ENCODE measurements around the gene TM4SF18. TPM values are rescaled to one million over a fixed set of nuclear protein-coding genes. Genes with fewer than 3 reads are reported as not detected.

Gene TM4SF18
- total RNA-seq, 1 experiment from 2014 or later, result 9.8 TPM

DNA sequence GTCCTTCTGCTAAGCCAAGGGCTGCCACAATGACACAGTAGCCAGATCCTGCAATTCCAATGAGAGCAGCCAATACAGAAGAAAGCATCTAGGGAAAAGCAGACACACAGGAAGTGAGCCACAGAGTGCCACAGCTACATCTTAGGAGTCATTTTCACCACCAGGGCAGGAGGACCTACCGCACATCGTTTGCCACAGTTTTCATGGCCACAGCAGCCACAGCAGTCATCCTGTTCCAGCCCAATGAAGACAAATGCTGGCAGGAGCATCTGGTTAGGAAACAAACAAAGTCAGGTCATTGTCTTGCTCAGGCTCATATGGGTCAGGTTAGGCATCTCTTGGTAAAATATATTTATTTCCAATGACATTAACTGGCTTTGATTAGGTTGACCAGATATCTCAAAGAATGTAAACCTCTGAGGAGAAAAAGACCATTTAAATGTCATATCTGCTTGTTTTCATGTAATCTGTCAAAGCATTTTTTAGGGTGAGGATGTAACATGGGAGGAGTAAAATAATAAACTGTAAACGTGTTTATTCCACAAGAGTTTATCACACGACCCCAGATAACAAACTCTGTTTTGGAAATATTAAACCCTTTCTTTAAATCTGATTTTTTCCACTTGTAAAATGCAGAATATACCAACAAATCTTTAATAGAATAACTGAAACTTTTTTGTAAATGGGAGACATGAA lies 42.2 kb upstream of the TM4SF18 start:
- H3K4me1 ChIP-seq (ENCODE audit: insufficient read depth, low read length), result no peaks in the 10 kb centered on the region; the same call in 1 of the 2 replicates
- no peak overlapping the region for H4K8ac ChIP-seq (replicated peaks; ENCODE audit: insufficient read length, low read depth, low read length)
- H3K27me3 ChIP-seq (ENCODE audit: insufficient read depth, low read length), result no peaks in the 10 kb centered on the region
- no peak overlapping the region for H3K56ac ChIP-seq (ENCODE audit: insufficient read length, low read depth, low read length)
- H2BK15ac ChIP-seq (ENCODE audit: low read depth, low read length), result no peak overlapping the region
- no peak overlapping the region for H3K23ac ChIP-seq (ENCODE audit: insufficient read length, low read depth, low read length)
- H3K9ac ChIP-seq (ENCODE audit: extremely low read depth, insufficient read length, low read length), result no peak overlapping the region
- H3K27ac ChIP-seq (ENCODE audit: insufficient read length, low read depth, low read length), result no peak overlapping the region
- H3K4me3 Mint-ChIP-seq, result no peak overlapping the region
- no peaks in the 10 kb centered on the region for H3K79me1 ChIP-seq (ENCODE audit: insufficient read depth, low read depth, low read length, poor library complexity, severe bottlenecking)
- no peak overlapping the region for H2BK120ac ChIP-seq (ENCODE audit: low read depth, low read length, poor library complexity, severe bottlenecking)
- no peak for DNase-seq
- H3K9me3 Mint-ChIP-seq, result peaks cover 14 to 16% of the 10 kb centered on the region in 2 experiments
- TF ChIP-seq, protein P1, sequence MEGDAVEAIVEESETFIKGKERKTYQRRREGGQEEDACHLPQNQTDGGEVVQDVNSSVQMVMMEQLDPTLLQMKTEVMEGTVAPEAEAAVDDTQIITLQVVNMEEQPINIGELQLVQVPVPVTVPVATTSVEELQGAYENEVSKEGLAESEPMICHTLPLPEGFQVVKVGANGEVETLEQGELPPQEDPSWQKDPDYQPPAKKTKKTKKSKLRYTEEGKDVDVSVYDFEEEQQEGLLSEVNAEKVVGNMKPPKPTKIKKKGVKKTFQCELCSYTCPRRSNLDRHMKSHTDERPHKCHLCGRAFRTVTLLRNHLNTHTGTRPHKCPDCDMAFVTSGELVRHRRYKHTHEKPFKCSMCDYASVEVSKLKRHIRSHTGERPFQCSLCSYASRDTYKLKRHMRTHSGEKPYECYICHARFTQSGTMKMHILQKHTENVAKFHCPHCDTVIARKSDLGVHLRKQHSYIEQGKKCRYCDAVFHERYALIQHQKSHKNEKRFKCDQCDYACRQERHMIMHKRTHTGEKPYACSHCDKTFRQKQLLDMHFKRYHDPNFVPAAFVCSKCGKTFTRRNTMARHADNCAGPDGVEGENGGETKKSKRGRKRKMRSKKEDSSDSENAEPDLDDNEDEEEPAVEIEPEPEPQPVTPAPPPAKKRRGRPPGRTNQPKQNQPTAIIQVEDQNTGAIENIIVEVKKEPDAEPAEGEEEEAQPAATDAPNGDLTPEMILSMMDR (conservative IDR thresholded peaks at IDR 0.05), result no peak
- no peak overlapping the region for H2AFZ ChIP-seq (ENCODE audit: low read length)
- H4K5ac ChIP-seq (ENCODE audit: insufficient read length, low read depth, low read length), result no peak overlapping the region
- H3K23me2 ChIP-seq (ENCODE audit: insufficient read length, low read depth, low read length, poor library complexity, severe bottlenecking), result no peaks in the 10 kb centered on the region
- H3K4me1 Mint-ChIP-seq, result peaks cover 40 to 43% of the 10 kb centered on the region in 2 experiments
- no peaks in the 10 kb centered on the region for H4K20me1 ChIP-seq (ENCODE audit: control insufficient read depth, insufficient read depth, insufficient read length)
- no peak overlapping the region for H3K14ac ChIP-seq (ENCODE audit: insufficient read depth, low read length)
- no peak overlapping the region for H4K91ac ChIP-seq (ENCODE audit: insufficient read length, low read depth, low read length)
- H3K4me2 ChIP-seq (ENCODE audit: insufficient read depth, insufficient read length, low read length), result no peak overlapping the region
- H3K79me2 ChIP-seq (ENCODE audit: insufficient read depth, low read length), result no peaks in the 10 kb centered on the region
- H2BK20ac ChIP-seq (ENCODE audit: low read depth, low read length, poor library complexity, severe bottlenecking), result no peak overlapping the region
- H3K18ac ChIP-seq (ENCODE audit: insufficient read length, low read depth, low read length), result no peak overlapping the region
- no peaks in the 10 kb centered on the region for H3K9me3 ChIP-seq (ENCODE audit: control insufficient read depth, low read depth, low read length)
- no peak overlapping the region for H2BK5ac ChIP-seq (ENCODE audit: insufficient read length, low read length)
- no peaks in the 10 kb centered on the region; the same call in 1 of the 2 replicates for H3K27me3 Mint-ChIP-seq (ENCODE audit: low read depth)
- H3K27ac Mint-ChIP-seq, result no peak overlapping the region; a peak in 1 of 7 replicates
- WGBS (ENCODE audit: extremely low coverage, insufficient read length, low lambda C conversion rate), result no CpG with 5 or more reads among the region's 4 CpGs
- no peak overlapping the region for H3K4ac ChIP-seq (ENCODE audit: low read depth, low read length)
- no peak overlapping the region for H3T11ph ChIP-seq (ENCODE audit: low read length)
- peaks cover 7 to 14% (median 8%) of the 10 kb centered on the region in 3 experiments; a peak in 6 of 7 replicates for H3K36me3 Mint-ChIP-seq (ENCODE audit: insufficient read depth in 1 of 3, low read depth in 3 of 3)
- no peak overlapping the region for H2AK5ac ChIP-seq (ENCODE audit: insufficient read length, low read length)
- H2BK12ac ChIP-seq (ENCODE audit: insufficient read length, low read depth, low read length), result no peak overlapping the region

Data from H9 (cell line).